Hepatocyte (in vitro differentiated cells): ENCODE results near the gene TMEM87B.

Experiments
- EZH2phosphoT487 ChIP-seq: fragments of 200-600 bp; sonication (generic); IDR thresholded peaks from one replicate; pipeline ENCODE4 v1.6.1; 2018; ENCODE audit warnings: antibody characterized with exemption, mild to moderate bottlenecking, low read depth, moderate library complexity; ENCODE audit not compliant: unreplicated experiment, severe bottlenecking
- TF ChIP-seq, protein P1 (sequence below): fragments of 200-600 bp; sonication (generic); IDR thresholded peaks from 2 replicates; pipeline ENCODE4 v1.5.1; 2016; ENCODE audit warnings: antibody characterized with exemption, mild to moderate bottlenecking; ENCODE audit not compliant: poor library complexity

GRCh38 chr2:112019569-112019982 lies 35.5 kb upstream of the TMEM87B start:
- TF ChIP-seq, protein P1, sequence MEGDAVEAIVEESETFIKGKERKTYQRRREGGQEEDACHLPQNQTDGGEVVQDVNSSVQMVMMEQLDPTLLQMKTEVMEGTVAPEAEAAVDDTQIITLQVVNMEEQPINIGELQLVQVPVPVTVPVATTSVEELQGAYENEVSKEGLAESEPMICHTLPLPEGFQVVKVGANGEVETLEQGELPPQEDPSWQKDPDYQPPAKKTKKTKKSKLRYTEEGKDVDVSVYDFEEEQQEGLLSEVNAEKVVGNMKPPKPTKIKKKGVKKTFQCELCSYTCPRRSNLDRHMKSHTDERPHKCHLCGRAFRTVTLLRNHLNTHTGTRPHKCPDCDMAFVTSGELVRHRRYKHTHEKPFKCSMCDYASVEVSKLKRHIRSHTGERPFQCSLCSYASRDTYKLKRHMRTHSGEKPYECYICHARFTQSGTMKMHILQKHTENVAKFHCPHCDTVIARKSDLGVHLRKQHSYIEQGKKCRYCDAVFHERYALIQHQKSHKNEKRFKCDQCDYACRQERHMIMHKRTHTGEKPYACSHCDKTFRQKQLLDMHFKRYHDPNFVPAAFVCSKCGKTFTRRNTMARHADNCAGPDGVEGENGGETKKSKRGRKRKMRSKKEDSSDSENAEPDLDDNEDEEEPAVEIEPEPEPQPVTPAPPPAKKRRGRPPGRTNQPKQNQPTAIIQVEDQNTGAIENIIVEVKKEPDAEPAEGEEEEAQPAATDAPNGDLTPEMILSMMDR: no peak
- no peak for TF ChIP-seq EZH2phosphoT487
